NT2/D1 (cell line): ENCODE measurements around the gene UMODL1.
A peak's percentile ranks its signal among the peaks of the same experiment; 100 is the strongest.

ENCODE experiments used
- DNase-seq: peaks from one replicate; pipeline ENCODE4 v3.0.0-alpha.2; 2011; ENCODE audit warnings: low read depth, low spot score
- H3K27me3 ChIP-seq: 2 replicates; pipeline ENCODE4 v1.6.0; 2011; ENCODE audit warnings: mild to moderate bottlenecking; ENCODE audit not compliant: insufficient read length, insufficient read depth
- H3K36me3 ChIP-seq: 2 replicates; pipeline ENCODE4 v1.6.1; 2011; ENCODE audit warnings: mild to moderate bottlenecking, low read length, mixed read lengths; ENCODE audit not compliant: insufficient read depth, insufficient read length
- H3K4me1 ChIP-seq: 2 replicates; pipeline ENCODE4 v1.5.1; 2011; ENCODE audit not compliant: insufficient read depth, insufficient read length
- H3K4me3 ChIP-seq: 2 replicates; pipeline ENCODE4 v1.5.1; 2011; ENCODE audit warnings: low read depth; ENCODE audit not compliant: insufficient read length
- H3K9ac ChIP-seq: 2 replicates; pipeline ENCODE4 v1.6.0; 2011; ENCODE audit warnings: low read depth; ENCODE audit not compliant: insufficient read length
- H3K9me3 ChIP-seq: 2 replicates; pipeline ENCODE4 v1.5.1; 2011; ENCODE audit warnings: mild to moderate bottlenecking, low read length; ENCODE audit not compliant: insufficient read depth
- SUZ12 ChIP-seq: IDR thresholded peaks from 2 replicates; pipeline ENCODE4 v1.6.1; 2011; ENCODE audit not compliant: insufficient read length, insufficient read depth; ENCODE audit errors: extremely low read depth
- YY1 ChIP-seq: IDR thresholded peaks from 2 replicates; pipeline ENCODE4 v1.6.1; 2011; ENCODE audit not compliant: insufficient read length, insufficient read depth
- ZNF274 ChIP-seq: IDR thresholded peaks from 2 replicates; pipeline ENCODE4 v1.6.1; 2011; ENCODE audit warnings: mild to moderate bottlenecking, low read depth, low read length

Gene UMODL1

DNA sequence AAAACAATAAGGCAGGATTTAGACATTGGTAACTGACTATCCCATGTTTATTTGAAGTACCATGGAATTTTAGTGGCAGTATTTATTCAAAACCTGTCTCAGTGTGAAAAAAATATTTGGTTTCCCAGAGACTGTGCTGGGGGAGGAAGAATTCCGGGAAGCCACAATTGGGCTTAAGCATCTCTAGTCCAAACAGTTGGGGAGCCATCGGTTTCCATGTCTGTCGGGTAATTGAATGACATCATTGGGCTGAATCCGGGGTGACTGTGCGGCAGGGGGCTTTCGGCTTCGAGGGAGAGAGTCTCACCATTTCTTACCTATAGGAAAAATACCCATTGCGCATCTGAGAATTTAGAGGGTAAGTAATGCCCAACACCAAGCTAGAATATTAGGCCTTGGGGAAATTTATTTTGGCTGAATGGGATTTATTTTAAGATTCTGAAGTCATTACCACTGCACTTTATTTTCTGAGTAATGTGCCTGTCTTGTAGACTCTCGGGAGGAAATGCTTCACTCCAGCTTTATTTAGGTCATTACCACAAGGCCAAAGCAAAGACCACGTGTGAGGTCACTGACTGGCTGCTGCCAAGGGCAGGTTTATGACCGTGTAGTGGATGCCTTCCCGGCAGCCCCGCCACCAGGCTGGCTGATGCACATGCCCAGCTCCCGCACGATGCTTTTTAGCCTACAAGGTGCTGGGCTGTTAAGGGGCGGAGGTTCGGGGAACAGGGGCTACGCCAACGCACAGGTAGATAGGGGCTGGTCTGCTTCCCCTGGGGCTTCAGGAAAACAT is 23.1 kb upstream of the UMODL1 start:
- H3K27me3 ChIP-seq, result no peaks in the 10 kb centered on the region
- H3K36me3 ChIP-seq, result no peaks in the 10 kb centered on the region
- no peak for DNase-seq
- H3K4me3 ChIP-seq, result no peak overlapping the region
- H3K4me1 ChIP-seq, result peaks cover 10% of the 10 kb centered on the region
- 0 out of 2 replicates have a peak, but pooled peaks cover 4% of the 10 kb centered on the region for H3K9me3 ChIP-seq
- no peak for TF ChIP-seq SUZ12
- TF ChIP-seq YY1, result no peak
- no peak for TF ChIP-seq ZNF274
- H3K9ac ChIP-seq, result no peak overlapping the region

DNA sequence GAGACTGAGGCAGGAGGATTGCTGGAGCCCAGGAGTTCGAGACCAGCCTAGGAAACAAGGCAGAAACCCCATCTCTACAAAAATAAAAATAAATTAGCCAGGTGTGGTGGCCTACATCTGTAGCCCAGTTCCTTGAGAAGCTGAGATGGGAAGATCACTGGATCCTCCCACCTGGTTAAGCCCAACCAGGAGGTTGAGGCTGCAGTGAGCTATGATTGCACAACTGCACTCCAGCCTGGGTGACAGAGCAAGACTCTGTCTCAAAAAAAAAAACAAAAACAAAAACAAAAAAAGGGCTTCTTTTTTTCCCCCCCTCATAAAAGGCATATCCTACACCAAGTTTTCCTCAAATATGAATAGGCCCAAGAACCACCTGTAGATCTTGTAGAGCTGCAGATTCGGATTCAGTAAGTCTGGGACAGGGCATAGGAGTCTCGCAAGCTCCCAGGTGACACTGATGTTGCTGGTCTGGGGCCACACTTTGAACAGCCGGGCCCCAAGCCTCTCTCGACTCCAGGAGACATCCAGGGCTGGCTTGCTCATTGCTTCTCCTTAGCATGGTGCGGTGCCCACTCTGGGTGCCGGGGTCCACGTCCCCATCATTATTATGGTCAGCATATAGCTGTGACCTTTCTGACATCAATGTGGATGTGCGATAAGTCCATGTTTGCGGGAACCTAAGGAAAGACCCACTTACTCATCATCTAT is 22.1 kb upstream of the UMODL1 start:
- Histone ChIP-seq H3K9me3 (peaks cover 7% of the 10 kb centered on the region; the same call in 1 of the 2 replicates), H3K4me3 (no peak overlapping the region), H3K27me3 (no peaks in the 10 kb centered on the region), H3K36me3 (no peaks in the 10 kb centered on the region), H3K9ac (no peak overlapping the region), H3K4me1 (peaks cover 10% of the 10 kb centered on the region)
- no peak for DNase-seq
- TF ChIP-seq ZNF274, result no peak
- TF ChIP-seq SUZ12, result no peak
- TF ChIP-seq YY1, result no peak

GRCh38 chr21:42049578-42050430 is 21.3 kb upstream of the UMODL1 start:
- H3K27me3 ChIP-seq, result no peaks in the 10 kb centered on the region
- H3K4me1 ChIP-seq, result peaks cover 10% of the 10 kb centered on the region
- peak overlapping the region; percentile 6 for H3K9ac ChIP-seq
- H3K4me3 ChIP-seq, result no peak overlapping the region
- TF ChIP-seq ZNF274 (no peak), SUZ12 (no peak), YY1 (no peak)
- no peak for DNase-seq
- H3K36me3 ChIP-seq, result no peaks in the 10 kb centered on the region
- H3K9me3 ChIP-seq, result peaks cover 7% of the 10 kb centered on the region; the same call in 1 of the 2 replicates

- no peak overlapping the region for H3K9ac ChIP-seq
- H3K4me1 ChIP-seq, result peaks cover 15% of the 10 kb centered on the region
These were observed 19.3 kb upstream of the UMODL1 start for GRCh38 chr21:42051788-42052187.

GRCh38 chr21:42055425-42055824 is 15.7 kb upstream of the UMODL1 start:
- peaks cover 7% of the 10 kb centered on the region; the same call in 1 of the 2 replicates for H3K9me3 ChIP-seq
- H3K4me1 ChIP-seq, result peaks cover 13% of the 10 kb centered on the region
- no peak for TF ChIP-seq YY1
- TF ChIP-seq ZNF274, result no peak
- TF ChIP-seq SUZ12, result no peak
- peaks cover 3% of the 10 kb centered on the region for H3K27me3 ChIP-seq
- H3K36me3 ChIP-seq, result no peaks in the 10 kb centered on the region
- DNase-seq, result no peak
- H3K9ac ChIP-seq, result no peak overlapping the region
- H3K4me3 ChIP-seq, result no peak overlapping the region

More at GRCh38 chr21:42051788-42052187, 19.3 kb upstream of the UMODL1 start:
- DNase-seq, result no peak
- Histone ChIP-seq H3K27me3 (no peaks in the 10 kb centered on the region), H3K36me3 (no peaks in the 10 kb centered on the region), H3K4me3 (no peak overlapping the region), H3K9me3 (peaks cover 7% of the 10 kb centered on the region; the same call in 1 of the 2 replicates)
- TF ChIP-seq SUZ12, result no peak

DNA sequence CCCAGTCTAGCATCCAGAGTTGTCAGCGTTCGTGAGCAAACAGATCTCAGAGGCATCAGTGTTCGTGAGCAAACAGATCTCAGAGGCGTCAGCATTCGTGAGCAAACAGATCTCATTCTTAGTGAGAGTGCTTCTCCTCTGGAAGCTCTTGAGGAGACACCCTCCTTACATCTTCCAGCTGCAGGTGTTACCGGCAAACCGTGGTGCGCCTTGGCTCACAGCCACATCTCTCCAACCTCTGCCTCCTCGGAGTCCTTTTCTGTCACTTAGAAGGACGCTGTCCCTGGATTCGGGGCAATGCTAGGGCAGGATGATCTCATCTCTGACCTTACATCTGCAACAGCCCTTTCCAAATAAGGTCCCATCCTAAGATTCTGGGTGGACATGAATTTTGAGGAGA is 14.6 kb upstream of the UMODL1 start:
- peaks cover 3% of the 10 kb centered on the region for H3K27me3 ChIP-seq
- peaks cover 15% of the 10 kb centered on the region for H3K4me1 ChIP-seq
- H3K9me3 ChIP-seq, result peaks cover 7% of the 10 kb centered on the region; the same call in 1 of the 2 replicates
- DNase-seq, result no peak
- H3K9ac ChIP-seq, result no peak overlapping the region
- H3K36me3 ChIP-seq, result no peaks in the 10 kb centered on the region
- TF ChIP-seq YY1 (no peak), SUZ12 (no peak), ZNF274 (no peak)
- H3K4me3 ChIP-seq, result no peak overlapping the region
